Omental fat pad (tissue), 4 donors: ENCODE data around the gene SOX5. TPM values are rescaled to one million over a fixed set of nuclear protein-coding genes. Genes with fewer than 3 reads are reported as not detected.

Source experiments
- ATAC-seq: fragments of 150-250 bp; one replicate; pipeline ENCODE4 v1.9.1; 2016; ENCODE audit warnings: mild to moderate bottlenecking, moderate library complexity; ENCODE audit not compliant: low FRiP score
- DNase-seq: peaks from one replicate; pipeline ENCODE4 v3.0.0-alpha.2; 2019; ENCODE audit warnings: low spot score
- CTCF ChIP-seq, 3 donors: fragments of 450-650 bp; IDR thresholded peaks; one replicate each; pipeline ENCODE4 v1.5.1; 2016 to 2017; ENCODE audit warnings: antibody characterized with exemption in 3 of 3, mild to moderate bottlenecking in 3 of 3, moderate library complexity in 2 of 3
- total RNA-seq, 4 donors: library from RNA; depleted of rRNA; stranded (reverse); fragments of >200 nt; gene quantifications; one replicate each; pipeline ENCODE4 v1.1.0, GENCODE V29; 2016

The SOX5 gene
- total RNA-seq, 4 donors from 2014 or later, result 22.1 to 67.6 (median 34.6) TPM

- ATAC-seq (no peak), DNase-seq (no peak)
Observed at GRCh38 chr12:23640754-23641153, 308.7 kb downstream of the SOX5 start.

GRCh38 chr12:23634344-23634743 is 315.1 kb downstream of the SOX5 start:
- ATAC-seq, result no peak
- no peak for DNase-seq
- TF ChIP-seq CTCF (IDR thresholded peaks at IDR 0.05), result no peak

More at GRCh38 chr12:23640754-23641153, 308.7 kb downstream of the SOX5 start:
- TF ChIP-seq CTCF (IDR thresholded peaks at IDR 0.05), result no peak

- TF ChIP-seq CTCF (IDR thresholded peaks at IDR 0.05), result no peak
- ATAC-seq (no peak), DNase-seq (no peak)
Observed at GRCh38 chr12:23631786-23632377, 317.6 kb downstream of the SOX5 start.

GRCh38 chr12:23630524-23630923 is 318.9 kb downstream of the SOX5 start:
- DNase-seq, result no peak
- no peak for ATAC-seq
- no peak for TF ChIP-seq CTCF (IDR thresholded peaks at IDR 0.05)

- ATAC-seq, result no peak
- no peak for DNase-seq
- TF ChIP-seq CTCF (IDR thresholded peaks at IDR 0.05), result no peak
Observed at GRCh38 chr12:23628806-23629205, 320.7 kb downstream of the SOX5 start.

GRCh38 chr12:23626791-23627190 is 322.7 kb downstream of the SOX5 start:
- ATAC-seq, result no peak
- no peak for TF ChIP-seq CTCF (IDR thresholded peaks at IDR 0.05)
- no peak for DNase-seq

GRCh38 chr12:23621900-23622299 is 327.6 kb downstream of the SOX5 start:
- TF ChIP-seq CTCF (IDR thresholded peaks at IDR 0.05), result no peak
- DNase-seq (no peak), ATAC-seq (no peak)
